NCI-H2107 (cell line): ENCODE data around the gene GLIPR2.

Experiments
- DNase-seq: peaks from one replicate; lab custom pipeline; 2025; lab: John Stamatoyannopoulos, UW

Gene GLIPR2

DNA sequence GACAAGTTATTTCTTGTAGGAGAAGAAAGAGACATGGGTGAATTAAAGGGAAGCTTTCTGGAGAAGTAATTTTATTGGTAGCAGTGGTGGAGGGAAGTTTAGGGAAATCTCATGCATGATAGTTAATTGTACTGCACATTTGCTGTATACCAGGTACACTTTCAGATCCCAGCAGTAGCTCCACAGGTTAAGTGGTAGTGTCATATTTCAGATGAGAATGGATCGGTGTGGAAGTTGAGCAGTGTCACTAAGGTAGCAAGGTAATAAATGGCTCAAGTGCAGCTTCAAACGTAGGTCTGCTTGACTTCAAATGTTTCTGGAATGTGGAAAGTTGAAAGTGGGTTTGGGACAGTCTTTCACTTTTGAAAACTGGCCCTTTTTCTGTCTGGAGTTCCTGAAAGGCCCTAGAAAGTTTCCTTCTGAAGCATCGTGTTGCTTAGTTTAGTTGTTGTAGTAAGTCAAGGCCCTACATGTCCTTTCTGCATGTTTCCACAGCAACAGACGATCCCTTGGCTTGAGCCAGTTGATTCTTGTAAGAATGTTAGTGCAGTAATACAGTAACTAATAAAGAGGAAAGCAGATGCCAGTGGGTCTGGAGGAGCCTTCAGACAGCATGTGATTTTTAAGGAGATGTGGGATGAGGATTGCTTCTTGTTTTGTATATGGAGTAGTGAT lies 57.9 kb downstream of the GLIPR2 start:
- no peak for DNase-seq

DNA sequence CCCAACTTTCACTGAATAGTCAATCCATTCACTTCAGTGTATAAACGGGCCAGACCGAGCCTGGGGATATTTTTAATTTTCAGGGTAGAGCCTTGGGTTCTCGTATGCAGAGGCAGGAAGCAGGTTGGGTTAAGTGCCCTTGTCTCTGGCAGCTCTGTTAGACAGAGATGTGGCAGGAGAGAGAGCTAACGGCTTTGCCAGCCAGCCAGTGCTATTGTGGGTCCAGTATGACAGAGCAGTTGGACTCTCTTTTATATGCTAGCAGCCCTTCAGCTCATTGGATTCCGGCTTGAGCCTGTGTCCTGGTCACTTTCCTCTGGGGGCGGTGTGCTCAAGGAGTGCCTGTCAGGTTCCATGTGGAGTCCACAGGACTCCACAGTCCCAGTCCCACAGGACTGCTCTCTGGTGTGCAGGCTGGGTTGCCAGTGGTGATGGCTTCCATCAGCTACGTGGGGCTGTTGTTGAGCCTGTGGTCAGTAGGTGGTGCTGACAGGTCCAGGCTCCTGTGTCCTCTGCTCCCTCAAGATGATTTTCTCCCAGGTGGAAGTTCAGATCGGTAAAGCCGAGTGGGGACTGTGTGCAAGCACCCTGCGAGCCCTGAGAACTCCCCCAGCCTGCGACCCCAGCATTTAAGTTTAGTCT lies 68.5 kb downstream of the GLIPR2 start:
- DNase-seq, result no peak

- no peak for DNase-seq
These were observed 70.5 kb downstream of the GLIPR2 start for GRCh38 chr9:36207016-36207415.

DNA sequence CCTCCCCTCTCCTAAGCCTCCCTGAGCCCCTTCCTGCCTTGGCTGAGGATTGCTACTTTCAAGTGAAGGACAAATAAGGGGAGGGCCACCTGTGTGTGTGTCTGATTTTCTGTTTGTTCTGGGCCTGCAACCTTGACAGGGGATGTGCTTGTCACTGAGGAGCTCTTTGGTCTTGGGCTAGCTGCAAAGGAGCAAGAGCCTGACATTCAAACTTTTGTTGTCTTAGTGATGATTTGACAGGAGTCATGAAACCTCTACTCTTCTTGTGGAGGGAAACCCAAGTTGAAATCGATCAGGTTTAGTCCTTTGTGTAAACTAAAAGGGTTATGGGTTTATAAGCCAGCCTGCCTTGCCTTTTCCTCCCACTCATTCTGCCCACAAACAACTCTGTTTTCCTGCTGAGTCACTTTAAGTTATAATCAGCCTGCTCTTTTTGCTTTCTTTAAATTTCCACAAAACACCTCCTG lies 71.0 kb downstream of the GLIPR2 start:
- DNase-seq, result no peak

- DNase-seq, result no peak
These were observed 72.2 kb downstream of the GLIPR2 start for GRCh38 chr9:36208521-36209253.

DNA sequence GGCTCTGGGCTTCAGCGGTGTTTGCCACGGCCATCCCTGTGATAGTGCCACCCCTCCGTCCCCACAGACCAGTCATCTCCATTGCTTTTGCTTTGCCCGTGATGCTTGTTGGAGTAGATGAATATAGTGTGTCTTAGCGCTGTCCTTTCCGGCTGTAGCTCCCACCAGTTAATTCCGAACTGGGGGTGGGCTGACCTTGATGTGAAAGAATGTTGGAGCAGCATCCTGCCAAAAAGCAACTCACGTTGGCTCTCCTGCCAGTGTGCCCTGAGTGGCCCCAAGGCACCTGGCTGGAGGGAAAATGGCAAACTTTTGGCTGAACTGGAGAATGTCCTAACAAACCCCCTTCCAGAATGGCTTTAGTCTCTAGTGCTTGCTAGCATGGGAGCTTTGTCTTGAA lies 74.2 kb downstream of the GLIPR2 start:
- DNase-seq, result no peak

DNA sequence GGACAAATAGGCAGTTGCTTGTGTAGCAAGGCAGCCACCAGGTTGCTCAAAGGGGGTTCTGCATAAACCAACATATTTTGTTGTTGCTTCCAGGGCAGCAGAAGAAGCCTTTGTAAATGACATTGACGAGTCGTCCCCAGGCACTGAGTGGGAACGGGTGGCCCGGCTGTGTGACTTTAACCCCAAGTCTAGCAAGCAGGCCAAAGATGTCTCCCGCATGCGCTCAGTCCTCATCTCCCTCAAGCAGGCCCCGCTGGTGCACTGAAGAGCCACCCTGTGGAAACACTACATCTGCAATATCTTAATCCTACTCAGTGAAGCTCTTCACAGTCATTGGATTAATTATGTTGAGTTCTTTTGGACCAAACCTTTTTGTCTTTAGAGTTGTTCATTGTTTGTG lies 75.0 kb downstream of the GLIPR2 start:
- no peak for DNase-seq

DNA sequence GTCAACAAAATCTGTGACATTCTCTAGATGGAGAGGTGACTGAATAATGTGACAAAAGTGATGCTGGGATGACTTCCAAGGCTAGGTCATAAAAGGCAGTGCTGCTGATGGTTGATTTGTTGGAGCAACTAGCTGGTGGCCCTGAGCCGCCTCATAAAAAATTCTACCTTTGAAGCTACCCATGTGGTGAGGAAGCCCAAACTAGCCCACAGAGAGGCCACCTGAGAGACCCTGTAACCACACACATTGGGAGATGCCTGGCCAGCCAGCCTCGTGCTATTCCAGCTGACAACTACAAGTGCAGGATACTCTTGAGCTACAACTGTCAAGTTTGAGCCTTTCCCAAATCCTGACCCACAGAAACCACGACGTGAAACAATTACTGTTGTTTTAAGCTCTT lies 76.9 kb downstream of the GLIPR2 start:
- DNase-seq, result no peak
